Omental fat pad (tissue), 4 donors: ENCODE measurements around the gene C12orf60. TPM values are rescaled to one million over a fixed set of nuclear protein-coding genes. Genes with fewer than 3 reads are reported as not detected.

Source experiments
- ATAC-seq: fragments of 150-250 bp; one replicate; pipeline ENCODE4 v1.9.1; 2016; ENCODE audit warnings: mild to moderate bottlenecking, moderate library complexity; ENCODE audit not compliant: low FRiP score
- DNase-seq: peaks from one replicate; pipeline ENCODE4 v3.0.0-alpha.2; 2019; ENCODE audit warnings: low spot score
- total RNA-seq, 4 donors: library from RNA; depleted of rRNA; stranded (reverse); fragments of >200 nt; gene quantifications; one replicate each; pipeline ENCODE4 v1.1.0, GENCODE V29; 2016
- TF ChIP-seq, protein P1 (sequence below), 3 donors: fragments of 450-650 bp; IDR thresholded peaks; one replicate each; pipeline ENCODE4 v1.5.1; 2016 to 2017; ENCODE audit warnings: antibody characterized with exemption in 3 of 3, mild to moderate bottlenecking in 3 of 3, moderate library complexity in 2 of 3

The C12orf60 gene
- total RNA-seq, 4 donors from 2014 or later = 0.36 to 1.6 (median 0.56) TPM; not detected in 1

DNA sequence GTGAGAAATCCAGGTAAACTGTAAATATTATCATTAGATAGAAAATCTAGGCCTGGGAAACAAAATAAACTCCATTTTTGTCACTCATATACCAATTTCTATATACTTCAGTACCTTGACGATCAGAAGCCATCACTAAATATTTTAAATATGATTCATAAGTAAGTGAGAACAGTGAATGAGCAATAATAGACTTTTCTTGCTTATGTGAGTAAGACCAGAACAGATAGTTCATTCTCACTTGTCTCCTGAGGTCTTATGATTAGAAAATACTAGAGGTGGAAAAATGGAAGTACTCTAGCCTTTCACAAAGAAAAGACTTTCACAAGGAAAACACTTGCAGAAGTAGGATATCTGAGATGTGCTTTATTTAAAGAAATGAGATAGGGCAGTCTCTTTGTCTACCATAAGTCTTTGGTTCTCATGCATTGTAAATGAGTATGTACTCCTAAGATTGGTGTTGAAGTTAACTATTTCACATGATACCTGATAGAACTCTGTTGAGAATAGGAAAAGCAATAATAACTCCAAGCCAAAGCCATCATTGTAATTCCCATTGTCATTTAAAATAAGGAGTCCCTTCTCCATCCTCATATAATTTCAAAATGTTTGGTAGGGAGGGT lies 20.7 kb downstream of the C12orf60 start:
- TF ChIP-seq, protein P1, sequence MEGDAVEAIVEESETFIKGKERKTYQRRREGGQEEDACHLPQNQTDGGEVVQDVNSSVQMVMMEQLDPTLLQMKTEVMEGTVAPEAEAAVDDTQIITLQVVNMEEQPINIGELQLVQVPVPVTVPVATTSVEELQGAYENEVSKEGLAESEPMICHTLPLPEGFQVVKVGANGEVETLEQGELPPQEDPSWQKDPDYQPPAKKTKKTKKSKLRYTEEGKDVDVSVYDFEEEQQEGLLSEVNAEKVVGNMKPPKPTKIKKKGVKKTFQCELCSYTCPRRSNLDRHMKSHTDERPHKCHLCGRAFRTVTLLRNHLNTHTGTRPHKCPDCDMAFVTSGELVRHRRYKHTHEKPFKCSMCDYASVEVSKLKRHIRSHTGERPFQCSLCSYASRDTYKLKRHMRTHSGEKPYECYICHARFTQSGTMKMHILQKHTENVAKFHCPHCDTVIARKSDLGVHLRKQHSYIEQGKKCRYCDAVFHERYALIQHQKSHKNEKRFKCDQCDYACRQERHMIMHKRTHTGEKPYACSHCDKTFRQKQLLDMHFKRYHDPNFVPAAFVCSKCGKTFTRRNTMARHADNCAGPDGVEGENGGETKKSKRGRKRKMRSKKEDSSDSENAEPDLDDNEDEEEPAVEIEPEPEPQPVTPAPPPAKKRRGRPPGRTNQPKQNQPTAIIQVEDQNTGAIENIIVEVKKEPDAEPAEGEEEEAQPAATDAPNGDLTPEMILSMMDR (IDR thresholded peaks at IDR 0.05) = no peak
- ATAC-seq = no peak
- DNase-seq = no peak

DNA sequence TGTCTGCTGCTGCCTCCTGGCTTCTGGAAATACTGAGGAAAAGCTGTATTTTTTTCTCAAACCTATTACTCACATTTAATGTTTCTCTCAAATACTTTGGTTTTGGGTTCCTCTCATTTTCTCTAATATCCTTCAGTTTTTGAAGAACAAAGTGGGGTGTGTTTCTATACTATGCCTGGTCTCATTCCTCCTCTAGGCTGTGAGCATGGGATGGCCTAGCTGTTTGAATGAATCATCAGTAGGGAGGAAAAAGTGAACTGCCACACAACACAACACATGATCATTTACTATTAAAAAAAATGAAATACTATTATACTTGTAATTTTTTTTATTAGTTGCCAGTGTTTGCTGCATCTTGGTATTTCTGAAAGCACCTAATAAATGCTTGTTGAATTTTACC lies 21.8 kb downstream of the C12orf60 start:
- ATAC-seq = no peak
- DNase-seq = no peak
- TF ChIP-seq, protein P1 (IDR thresholded peaks at IDR 0.05) = no peak

DNA sequence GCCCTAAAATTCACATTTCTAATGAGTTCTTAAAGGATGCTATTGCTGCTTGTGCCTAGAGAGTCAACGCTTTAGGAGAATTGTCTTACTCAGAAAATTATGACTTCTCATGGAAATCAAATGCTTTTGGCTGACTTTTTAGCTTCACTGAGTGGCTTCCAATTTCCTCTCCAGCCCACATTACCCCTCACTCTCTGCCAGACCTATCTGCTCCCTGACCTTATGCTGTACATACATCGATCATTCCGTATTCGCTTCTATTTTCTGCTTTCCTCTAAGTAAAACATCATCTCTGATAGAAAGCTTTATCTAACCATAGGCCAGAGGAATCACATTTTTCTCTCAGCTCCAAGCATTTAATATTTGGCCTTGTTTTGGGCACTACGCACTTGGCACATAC lies 23.0 kb downstream of the C12orf60 start:
- ATAC-seq = no peak
- TF ChIP-seq, protein P1 (IDR thresholded peaks at IDR 0.05) = no peak
- no peak for DNase-seq

DNA sequence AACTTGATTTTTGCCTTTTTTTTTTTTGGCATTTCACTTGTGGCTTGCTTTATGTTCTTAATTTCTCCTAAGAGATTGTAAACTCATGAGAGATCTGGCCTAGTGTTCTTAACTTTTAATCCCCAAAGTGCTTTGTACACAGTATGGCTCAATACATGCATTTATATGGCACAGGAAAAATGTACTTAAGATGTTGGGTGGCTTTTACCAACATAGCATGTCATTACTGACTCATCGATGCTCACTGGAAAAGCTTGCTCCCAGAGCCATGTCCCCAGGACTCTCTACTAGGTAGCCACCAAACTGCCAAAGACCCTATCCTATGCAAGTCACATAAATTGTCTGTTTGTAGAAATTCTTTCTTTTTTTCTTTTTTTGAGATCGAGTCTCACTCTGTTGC lies 23.6 kb downstream of the C12orf60 start:
- DNase-seq (no peak), ATAC-seq (no peak)
- TF ChIP-seq, protein P1 (IDR thresholded peaks at IDR 0.05) = no peak

DNA sequence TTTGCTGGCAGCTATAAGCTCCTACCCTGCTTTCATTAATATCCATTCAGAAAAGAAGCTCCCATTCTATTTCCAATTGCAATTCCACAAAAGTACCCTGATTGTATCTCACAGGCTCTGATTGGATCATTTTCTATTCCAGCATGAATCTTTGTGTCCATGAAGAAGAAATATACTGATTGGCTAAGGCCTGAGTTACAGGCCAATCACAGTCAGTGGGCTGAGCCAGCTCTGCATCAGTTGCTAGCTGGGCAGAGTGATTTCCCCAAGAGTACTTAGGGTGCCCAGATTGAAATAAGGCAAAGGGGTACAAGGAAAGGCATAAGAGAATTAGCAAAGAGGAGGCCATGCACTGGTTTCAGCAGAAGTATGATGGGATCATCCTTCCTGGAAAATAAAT lies 25.4 kb downstream of the C12orf60 start:
- DNase-seq (no peak), ATAC-seq (no peak)
- TF ChIP-seq, protein P1 (IDR thresholded peaks at IDR 0.05) = no peak

DNA sequence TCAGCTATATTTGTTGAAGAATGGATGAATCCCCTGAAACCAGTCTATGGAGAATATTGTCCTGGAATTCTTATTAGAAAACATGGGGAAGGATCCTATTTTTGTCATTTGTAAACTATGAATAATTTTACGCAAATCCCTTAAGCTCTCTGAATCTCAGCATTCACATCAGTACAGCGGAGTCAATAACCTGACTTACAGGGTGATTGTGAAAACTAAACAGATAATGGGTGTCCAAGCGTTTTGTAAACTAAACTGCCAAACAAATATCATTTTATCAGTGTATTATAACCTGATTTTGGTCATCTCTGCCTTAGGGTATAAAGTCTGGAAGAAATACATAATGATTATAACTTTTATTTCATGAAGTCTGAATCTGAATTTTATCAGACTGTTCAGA lies 29.9 kb downstream of the C12orf60 start:
- ATAC-seq = no peak
- TF ChIP-seq, protein P1 (IDR thresholded peaks at IDR 0.05) = no peak
- DNase-seq = no peak

DNA sequence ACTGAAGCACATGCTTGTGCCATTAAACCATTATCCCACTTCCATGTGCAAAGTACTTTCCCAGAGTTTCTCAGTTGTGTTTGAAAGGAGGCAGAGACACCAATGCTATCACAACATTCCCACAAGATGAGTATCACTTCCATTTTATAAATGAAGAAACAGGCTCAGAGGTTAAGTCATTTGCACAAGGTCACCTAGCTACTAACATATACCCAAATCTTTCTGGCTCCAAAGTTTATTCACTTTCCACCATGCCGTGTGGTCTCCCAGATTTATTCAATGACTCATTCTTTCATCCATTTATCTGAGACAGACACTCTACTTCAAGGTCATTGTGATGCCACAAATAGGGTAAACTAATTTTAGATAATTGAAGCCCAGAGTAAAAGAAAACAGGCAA lies 30.5 kb downstream of the C12orf60 start:
- no peak for ATAC-seq
- no peak for DNase-seq
- TF ChIP-seq, protein P1 (IDR thresholded peaks at IDR 0.05) = no peak
